ENCODE results near the gene ADGRB3. TPM values are rescaled to one million over a fixed set of nuclear protein-coding genes. Genes with fewer than 3 reads are reported as not detected.

ADGRB3 gene
- total and polyA plus RNA-seq, 4 donors, result 0.21 to 2.3 (median 0.48) TPM

DNA sequence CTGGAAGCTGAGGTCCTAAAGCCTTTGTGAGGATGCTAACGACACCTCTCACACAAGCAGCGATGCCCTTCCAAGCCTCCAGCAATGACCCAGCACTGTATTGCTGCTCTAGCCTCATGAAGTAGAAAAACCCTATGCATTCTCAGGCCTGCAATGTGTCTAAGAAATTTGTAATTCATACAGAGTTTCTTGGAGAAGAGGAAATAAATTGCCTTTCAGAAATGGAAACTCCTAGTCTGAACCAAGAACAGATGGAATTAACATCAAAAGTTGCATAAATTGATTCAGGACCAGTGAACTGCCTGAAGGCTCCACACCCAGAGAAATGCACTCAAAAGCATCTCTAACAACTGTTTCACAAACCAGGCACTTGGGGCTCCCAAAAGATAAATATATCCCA, 353.6 kb downstream of the ADGRB3 start:
- Histone ChIP-seq H3K4me3 (ENCODE audit: low read depth in 1 of 3, low read length in 3 of 3) (no peak overlapping the region), H3K4me1 (ENCODE audit: control insufficient read depth in 4 of 4, insufficient read depth in 4 of 4, low read length in 3 of 4) (no peaks in the 10 kb centered on the region), H3K9ac (ENCODE audit: low read depth in 1 of 2, low read length in 2 of 2) (no peak overlapping the region), H3K27me3 (ENCODE audit: control insufficient read depth in 4 of 4, insufficient read depth in 4 of 4, low read length in 3 of 4) (peaks cover 0 to 3% (median 0%) of the 10 kb centered on the region in 4 donors), H3K27ac (ENCODE audit: low read depth in 1 of 2, low read length in 2 of 2) (no peak overlapping the region), H3K9me3 (ENCODE audit: control insufficient read depth in 4 of 4, low read length in 3 of 4) (no peaks in the 10 kb centered on the region), H3K36me3 (ENCODE audit: control insufficient read depth in 4 of 4, insufficient read depth in 3 of 4, low read depth in 1 of 4, low read length in 3 of 4) (no peaks in the 10 kb centered on the region)
- TF ChIP-seq FOXA1 (IDR thresholded peaks at IDR 0.05), result no peak
- TF ChIP-seq, protein P1, sequence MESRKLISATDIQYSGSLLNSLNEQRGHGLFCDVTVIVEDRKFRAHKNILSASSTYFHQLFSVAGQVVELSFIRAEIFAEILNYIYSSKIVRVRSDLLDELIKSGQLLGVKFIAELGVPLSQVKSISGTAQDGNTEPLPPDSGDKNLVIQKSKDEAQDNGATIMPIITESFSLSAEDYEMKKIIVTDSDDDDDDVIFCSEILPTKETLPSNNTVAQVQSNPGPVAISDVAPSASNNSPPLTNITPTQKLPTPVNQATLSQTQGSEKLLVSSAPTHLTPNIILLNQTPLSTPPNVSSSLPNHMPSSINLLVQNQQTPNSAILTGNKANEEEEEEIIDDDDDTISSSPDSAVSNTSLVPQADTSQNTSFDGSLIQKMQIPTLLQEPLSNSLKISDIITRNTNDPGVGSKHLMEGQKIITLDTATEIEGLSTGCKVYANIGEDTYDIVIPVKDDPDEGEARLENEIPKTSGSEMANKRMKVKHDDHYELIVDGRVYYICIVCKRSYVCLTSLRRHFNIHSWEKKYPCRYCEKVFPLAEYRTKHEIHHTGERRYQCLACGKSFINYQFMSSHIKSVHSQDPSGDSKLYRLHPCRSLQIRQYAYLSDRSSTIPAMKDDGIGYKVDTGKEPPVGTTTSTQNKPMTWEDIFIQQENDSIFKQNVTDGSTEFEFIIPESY (IDR thresholded peaks at IDR 0.05), result no peak
- no peak for TF ChIP-seq GABPA (IDR thresholded peaks at IDR 0.05 in 1 of 2, conservative IDR thresholded peaks at IDR 0.05 in 1 of 2)
- TF ChIP-seq, protein P2, sequence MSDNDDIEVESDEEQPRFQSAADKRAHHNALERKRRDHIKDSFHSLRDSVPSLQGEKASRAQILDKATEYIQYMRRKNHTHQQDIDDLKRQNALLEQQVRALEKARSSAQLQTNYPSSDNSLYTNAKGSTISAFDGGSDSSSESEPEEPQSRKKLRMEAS (IDR thresholded peaks at IDR 0.05), result no peak
- no peak for TF ChIP-seq RAD21 (IDR thresholded peaks at IDR 0.05)
- TF ChIP-seq, protein P3, sequence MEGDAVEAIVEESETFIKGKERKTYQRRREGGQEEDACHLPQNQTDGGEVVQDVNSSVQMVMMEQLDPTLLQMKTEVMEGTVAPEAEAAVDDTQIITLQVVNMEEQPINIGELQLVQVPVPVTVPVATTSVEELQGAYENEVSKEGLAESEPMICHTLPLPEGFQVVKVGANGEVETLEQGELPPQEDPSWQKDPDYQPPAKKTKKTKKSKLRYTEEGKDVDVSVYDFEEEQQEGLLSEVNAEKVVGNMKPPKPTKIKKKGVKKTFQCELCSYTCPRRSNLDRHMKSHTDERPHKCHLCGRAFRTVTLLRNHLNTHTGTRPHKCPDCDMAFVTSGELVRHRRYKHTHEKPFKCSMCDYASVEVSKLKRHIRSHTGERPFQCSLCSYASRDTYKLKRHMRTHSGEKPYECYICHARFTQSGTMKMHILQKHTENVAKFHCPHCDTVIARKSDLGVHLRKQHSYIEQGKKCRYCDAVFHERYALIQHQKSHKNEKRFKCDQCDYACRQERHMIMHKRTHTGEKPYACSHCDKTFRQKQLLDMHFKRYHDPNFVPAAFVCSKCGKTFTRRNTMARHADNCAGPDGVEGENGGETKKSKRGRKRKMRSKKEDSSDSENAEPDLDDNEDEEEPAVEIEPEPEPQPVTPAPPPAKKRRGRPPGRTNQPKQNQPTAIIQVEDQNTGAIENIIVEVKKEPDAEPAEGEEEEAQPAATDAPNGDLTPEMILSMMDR (IDR thresholded peaks at IDR 0.05; ENCODE audit: low read depth, low read length, missing input control), result no peak
- TF ChIP-seq HNF4A (conservative IDR thresholded peaks at IDR 0.05), result no peak
- no peak for TF ChIP-seq EGR1 (IDR thresholded peaks at IDR 0.05; ENCODE audit: low read depth in 2 of 2)
- TF ChIP-seq SP1 (IDR thresholded peaks at IDR 0.05), result no peak
- TF ChIP-seq YY1 (IDR thresholded peaks at IDR 0.05), result no peak
- TF ChIP-seq HNF4G (IDR thresholded peaks at IDR 0.05), result no peak
- no peak for TF ChIP-seq RXRA (IDR thresholded peaks at IDR 0.05)
- TF ChIP-seq, protein P4, sequence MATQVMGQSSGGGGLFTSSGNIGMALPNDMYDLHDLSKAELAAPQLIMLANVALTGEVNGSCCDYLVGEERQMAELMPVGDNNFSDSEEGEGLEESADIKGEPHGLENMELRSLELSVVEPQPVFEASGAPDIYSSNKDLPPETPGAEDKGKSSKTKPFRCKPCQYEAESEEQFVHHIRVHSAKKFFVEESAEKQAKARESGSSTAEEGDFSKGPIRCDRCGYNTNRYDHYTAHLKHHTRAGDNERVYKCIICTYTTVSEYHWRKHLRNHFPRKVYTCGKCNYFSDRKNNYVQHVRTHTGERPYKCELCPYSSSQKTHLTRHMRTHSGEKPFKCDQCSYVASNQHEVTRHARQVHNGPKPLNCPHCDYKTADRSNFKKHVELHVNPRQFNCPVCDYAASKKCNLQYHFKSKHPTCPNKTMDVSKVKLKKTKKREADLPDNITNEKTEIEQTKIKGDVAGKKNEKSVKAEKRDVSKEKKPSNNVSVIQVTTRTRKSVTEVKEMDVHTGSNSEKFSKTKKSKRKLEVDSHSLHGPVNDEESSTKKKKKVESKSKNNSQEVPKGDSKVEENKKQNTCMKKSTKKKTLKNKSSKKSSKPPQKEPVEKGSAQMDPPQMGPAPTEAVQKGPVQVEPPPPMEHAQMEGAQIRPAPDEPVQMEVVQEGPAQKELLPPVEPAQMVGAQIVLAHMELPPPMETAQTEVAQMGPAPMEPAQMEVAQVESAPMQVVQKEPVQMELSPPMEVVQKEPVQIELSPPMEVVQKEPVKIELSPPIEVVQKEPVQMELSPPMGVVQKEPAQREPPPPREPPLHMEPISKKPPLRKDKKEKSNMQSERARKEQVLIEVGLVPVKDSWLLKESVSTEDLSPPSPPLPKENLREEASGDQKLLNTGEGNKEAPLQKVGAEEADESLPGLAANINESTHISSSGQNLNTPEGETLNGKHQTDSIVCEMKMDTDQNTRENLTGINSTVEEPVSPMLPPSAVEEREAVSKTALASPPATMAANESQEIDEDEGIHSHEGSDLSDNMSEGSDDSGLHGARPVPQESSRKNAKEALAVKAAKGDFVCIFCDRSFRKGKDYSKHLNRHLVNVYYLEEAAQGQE (IDR thresholded peaks at IDR 0.05), result no peak
- TF ChIP-seq, protein P5, sequence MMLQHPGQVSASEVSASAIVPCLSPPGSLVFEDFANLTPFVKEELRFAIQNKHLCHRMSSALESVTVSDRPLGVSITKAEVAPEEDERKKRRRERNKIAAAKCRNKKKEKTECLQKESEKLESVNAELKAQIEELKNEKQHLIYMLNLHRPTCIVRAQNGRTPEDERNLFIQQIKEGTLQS (IDR thresholded peaks at IDR 0.05), result no peak
- no peak for TF ChIP-seq JUND (IDR thresholded peaks at IDR 0.05)
- 78% methylated on average over 2 of the region's 2 CpGs for WGBS
- DNase-seq (ENCODE audit: low spot score), result no peak

DNA sequence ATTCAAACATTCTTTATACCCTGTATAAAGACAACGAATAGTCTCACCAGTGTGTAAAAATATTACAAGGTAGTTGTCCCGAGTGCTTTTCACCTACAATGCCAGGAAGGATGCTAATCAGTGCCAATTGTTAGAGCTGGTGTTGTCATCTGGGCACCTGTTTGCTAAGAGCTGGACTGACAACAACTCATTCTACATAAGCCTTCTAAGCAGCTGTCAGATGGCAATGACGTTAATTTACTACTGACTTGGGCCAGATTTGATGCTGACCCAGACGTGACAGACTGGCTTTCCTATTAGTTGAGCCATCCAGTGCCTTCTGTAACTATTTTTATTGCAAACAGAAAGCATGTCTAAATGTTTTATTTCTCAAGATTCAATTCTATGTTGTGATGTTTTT, 355.2 kb downstream of the ADGRB3 start:
- H3K9me3 ChIP-seq (ENCODE audit: control insufficient read depth in 4 of 4, low read length in 3 of 4), result no peaks in the 10 kb centered on the region
- no peak overlapping the region for H3K27ac ChIP-seq (ENCODE audit: low read depth in 1 of 2, low read length in 2 of 2)
- H3K4me1 ChIP-seq (ENCODE audit: control insufficient read depth in 4 of 4, insufficient read depth in 4 of 4, low read length in 3 of 4), result no peaks in the 10 kb centered on the region
- peaks cover 0 to 3% (median 0%) of the 10 kb centered on the region in 4 donors for H3K27me3 ChIP-seq (ENCODE audit: control insufficient read depth in 4 of 4, insufficient read depth in 4 of 4, low read length in 3 of 4)
- no peak overlapping the region for H3K4me3 ChIP-seq (ENCODE audit: low read depth in 1 of 3, low read length in 3 of 3)
- H3K36me3 ChIP-seq (ENCODE audit: control insufficient read depth in 4 of 4, insufficient read depth in 3 of 4, low read depth in 1 of 4, low read length in 3 of 4), result no peaks in the 10 kb centered on the region
- DNase-seq (ENCODE audit: low spot score), result no peak
- 51% methylated on average over 4 of the region's 4 CpGs for WGBS
- no peak overlapping the region for H3K9ac ChIP-seq (ENCODE audit: low read depth in 1 of 2, low read length in 2 of 2)
- no peak for TF ChIP-seq RXRA (IDR thresholded peaks at IDR 0.05)
- TF ChIP-seq, protein P1 (IDR thresholded peaks at IDR 0.05), result no peak
- no peak for TF ChIP-seq RAD21 (IDR thresholded peaks at IDR 0.05)
- TF ChIP-seq EGR1 (IDR thresholded peaks at IDR 0.05; ENCODE audit: low read depth in 2 of 2), result no peak
- TF ChIP-seq, protein P2 (IDR thresholded peaks at IDR 0.05), result no peak
- no peak for TF ChIP-seq FOXA1 (IDR thresholded peaks at IDR 0.05)
- no peak for TF ChIP-seq NR2F2 (IDR thresholded peaks at IDR 0.05)
- TF ChIP-seq HNF4G (IDR thresholded peaks at IDR 0.05), result no peak
- TF ChIP-seq GABPA (IDR thresholded peaks at IDR 0.05 in 1 of 2, conservative IDR thresholded peaks at IDR 0.05 in 1 of 2), result no peak
- TF ChIP-seq, protein P3 (IDR thresholded peaks at IDR 0.05; ENCODE audit: low read depth, low read length, missing input control), result no peak
